HEK293 (cell line): ENCODE data around the gene GRM4.

ENCODE experiments used
- CTCF ChIA-PET: fragments of 350-600 bp; formaldehyde crosslinking; extraction: SDS; loops from one replicate; lab custom pipeline; 2021; ENCODE audit warnings: antibody characterized with exemption; lab: Yijun Ruan, JAX
- POLR2A ChIA-PET: fragments of 300-600 bp; formaldehyde crosslinking; extraction: SDS; loops from one replicate; lab custom pipeline; 2020; ENCODE audit warnings: antibody characterized with exemption, inconsistent platforms; lab: Yijun Ruan, JAX
- H3K27ac ChIP-seq: fragments of 200-500 bp; sonication (Bioruptor generic); 2 replicates; pipeline ENCODE4 v1.5.1; 2014; ENCODE audit warnings: low read depth, low read length, control low read depth, inconsistent platforms; ENCODE audit errors: extremely low read depth
- H3K36me3 ChIP-seq, 2 experiments: fragments of 200-500 bp in 1 of 2; sonication (Bioruptor generic) in 1 of 2; 1 replicate in 1 of 2; 2 replicates in 1 of 2; pipeline ENCODE4 v1.5.1; 2014 to 2017; ENCODE audit warnings: inconsistent platforms in 2 of 2, low read length in 2 of 2; ENCODE audit not compliant: control insufficient read depth in 2 of 2, insufficient read depth in 1 of 2
- H3K4me1 ChIP-seq: fragments of 200-500 bp; sonication (Bioruptor generic); 2 replicates; pipeline ENCODE4 v1.5.1; 2014; ENCODE audit warnings: mild to moderate bottlenecking, low read length, inconsistent platforms; ENCODE audit not compliant: control insufficient read depth, insufficient read depth
- H3K4me3 ChIP-seq: 2 replicates; pipeline ENCODE4 v1.5.1; 2011; ENCODE audit warnings: low read depth, mild to moderate bottlenecking, control low read depth, low read length, moderate library complexity
- H3K9me3 ChIP-seq: fragments of 200-500 bp; sonication (Bioruptor generic); 2 replicates; pipeline ENCODE4 v1.5.1; 2014; ENCODE audit warnings: low read depth, low read length, inconsistent platforms; ENCODE audit not compliant: control insufficient read depth, insufficient read depth
- EGR2 ChIP-seq: fragments of 450-650 bp; formaldehyde crosslinking; IDR thresholded peaks from 2 replicates; pipeline ENCODE4 v1.5.1; 2016; ENCODE audit warnings: low read depth, missing biosample characterization, missing genetic modification characterization
- IKZF3 ChIP-seq: fragments of 450-650 bp; IDR thresholded peaks from 2 replicates; pipeline ENCODE4 v1.5.0; 2018; ENCODE audit warnings: missing biosample characterization, mild to moderate bottlenecking, missing genetic modification characterization, moderate library complexity
- REST ChIP-seq: fragments of 450-650 bp; formaldehyde crosslinking; IDR thresholded peaks from 2 replicates; pipeline ENCODE4 v1.5.1; 2016; ENCODE audit warnings: missing biosample characterization, missing genetic modification characterization
- SALL2 ChIP-seq: fragments of 450-650 bp; formaldehyde crosslinking; IDR thresholded peaks from 2 replicates; pipeline ENCODE4 v1.5.0; 2017; ENCODE audit warnings: missing biosample characterization, mild to moderate bottlenecking, missing genetic modification characterization, borderline replicate concordance
- WT1 ChIP-seq: fragments of 450-650 bp; formaldehyde crosslinking; IDR thresholded peaks from 2 replicates; pipeline ENCODE4 v1.5.1; 2016; ENCODE audit warnings: missing biosample characterization, missing genetic modification characterization
- YY1 ChIP-seq: fragments of 450-650 bp; formaldehyde crosslinking; IDR thresholded peaks from 2 replicates; pipeline ENCODE4 v1.5.1; 2018; ENCODE audit warnings: missing biosample characterization, missing genetic modification characterization
- ZBTB17 ChIP-seq: fragments of 450-650 bp; formaldehyde crosslinking; IDR thresholded peaks from 2 replicates; pipeline ENCODE4 v1.5.1; 2016; ENCODE audit warnings: missing biosample characterization, missing genetic modification characterization
- ZBTB26 ChIP-seq: fragments of 450-650 bp; formaldehyde crosslinking; optimal IDR thresholded peaks from 2 replicates; pipeline ENCODE3; 2016; ENCODE audit warnings: missing biosample characterization, mild to moderate bottlenecking, missing genetic modification characterization
- ZBTB48 ChIP-seq: fragments of 450-650 bp; formaldehyde crosslinking; IDR thresholded peaks from 2 replicates; pipeline ENCODE4 v1.5.1; 2016; ENCODE audit warnings: missing biosample characterization, missing genetic modification characterization
- ZNF157 ChIP-seq: fragments of 450-650 bp; formaldehyde crosslinking; IDR thresholded peaks from 2 replicates; pipeline ENCODE4 v1.5.1; 2016; ENCODE audit warnings: missing biosample characterization, missing genetic modification characterization
- ZNF341 ChIP-seq: fragments of 450-650 bp; formaldehyde crosslinking; IDR thresholded peaks from 2 replicates; pipeline ENCODE4; 2016; ENCODE audit warnings: low read depth, missing biosample characterization, missing genetic modification characterization
- ZNF473 ChIP-seq: fragments of 450-650 bp; formaldehyde crosslinking; IDR thresholded peaks from 2 replicates; pipeline ENCODE4 v1.5.1; 2017; ENCODE audit warnings: missing biosample characterization, missing genetic modification characterization
- ZNF529 ChIP-seq: fragments of 450-650 bp; formaldehyde crosslinking; IDR thresholded peaks from 2 replicates; pipeline ENCODE4 v1.5.1; 2017; ENCODE audit warnings: missing genetic modification characterization, missing biosample characterization; ENCODE audit not compliant: insufficient replicate concordance
- ZNF558 ChIP-seq: fragments of 450-650 bp; formaldehyde crosslinking; IDR thresholded peaks from 2 replicates; pipeline ENCODE4 v1.5.1; 2016; ENCODE audit warnings: missing biosample characterization, missing genetic modification characterization
- ZNF692 ChIP-seq: fragments of 450-650 bp; formaldehyde crosslinking; IDR thresholded peaks from 2 replicates; pipeline ENCODE4 v1.5.1; 2016; ENCODE audit warnings: missing biosample characterization, missing genetic modification characterization

Gene GRM4

GRCh38 chr6:34115403-34115795 lies 30.5 kb downstream of the GRM4 start:
- POLR2A ChIA-PET = interaction anchor here (0.6 kb wide), 1 partner anchor 954 kb away, joined by 9 read pairs; no protein-coding TSS in a partner anchor
- TF ChIP-seq IKZF3 (tag by site-specific recombination) = no peak
- no peak for TF ChIP-seq ZNF341
- no peak for TF ChIP-seq EGR2 (tag by site-specific recombination)
- no peak for TF ChIP-seq ZNF473
- peak; percentile 98 for TF ChIP-seq REST (tag by site-specific recombination)
- TF ChIP-seq, all 188 proteins: peak for 1
- H3K27ac ChIP-seq = no peak overlapping the region
- H3K4me1 ChIP-seq = no peaks in the 10 kb centered on the region
- CTCF ChIA-PET = no interaction called here
- H3K36me3 ChIP-seq = no peaks in the 10 kb centered on the region
- H3K9me3 ChIP-seq = no peaks in the 10 kb centered on the region
- H3K4me3 ChIP-seq = no peak overlapping the region

- Histone ChIP-seq H3K36me3 (no peaks in the 10 kb centered on the region), H3K4me3 (no peak overlapping the region), H3K4me1 (no peaks in the 10 kb centered on the region), H3K9me3 (no peaks in the 10 kb centered on the region), H3K27ac (no peak overlapping the region)
- POLR2A ChIA-PET = interaction anchor here (0.6 kb wide), 1 partner anchor 954 kb away, joined by 9 read pairs; no protein-coding TSS in a partner anchor
- CTCF ChIA-PET = no interaction called here
- TF ChIP-seq ZBTB17 (tag by site-specific recombination) (peak; percentile 52; the same call in 1 of the 2 replicates), ZNF558 (tag by site-specific recombination) (no peak)
Measured at GRCh38 chr6:34114695-34115402, 31.0 kb downstream of the GRM4 start.

GRCh38 chr6:34113532-34113931 lies 32.4 kb downstream of the GRM4 start:
- no peaks in the 10 kb centered on the region for H3K36me3 ChIP-seq
- H3K9me3 ChIP-seq = no peaks in the 10 kb centered on the region
- H3K27ac ChIP-seq = no peak overlapping the region
- TF ChIP-seq WT1 (tag by site-specific recombination) (no peak), ZNF157 (no peak), ZBTB48 (no peak), ZNF692 (tag by site-specific recombination) (no peak), YY1 (tag by site-specific recombination) (no peak), ZBTB26 (tag by site-specific recombination) (no peak), SALL2 (tag by site-specific recombination) (no peak), ZNF529 (tag by site-specific recombination) (no peak)
- POLR2A ChIA-PET = no interaction called here
- CTCF ChIA-PET = no interaction called here
- no peaks in the 10 kb centered on the region for H3K4me1 ChIP-seq
- no peak overlapping the region for H3K4me3 ChIP-seq
